GM12878 (cell line): ENCODE data around the gene STX4. TPM values are rescaled to one million over a fixed set of nuclear protein-coding genes. Genes with fewer than 3 reads are reported as not detected.

Source experiments
- ATAC-seq: fragments of 200-7000 bp; cut with Tn5 transposase; 3 replicates; pipeline ENCODE4 v1.9.1; 2020; ENCODE audit warnings: mild to moderate bottlenecking, moderate library complexity
- BruUV-seq: library from RNA; stranded (reverse); fragments of 400-500 nt; replicated peaks from 2 replicates; lab custom pipeline; 2021; lab: Mats Ljungman, UMichigan
- CTCF ChIA-PET: fragments of 300-600 bp; sonication (Branson Sonifier 250); formaldehyde crosslinking; extraction: SDS; loops from one replicate; lab custom pipeline; 2021; ENCODE audit warnings: inconsistent platforms; lab: Yijun Ruan, JAX
- POLR2A ChIA-PET: fragments of 350-600 bp; formaldehyde crosslinking; extraction: SDS; loops from one replicate; lab custom pipeline; 2021; ENCODE audit warnings: inconsistent platforms; lab: Charles Lee
- RAD21 ChIA-PET: fragments of 300-600 bp; sonication (Branson Sonifier 250); formaldehyde crosslinking; loops from one replicate; lab custom pipeline; 2023; ENCODE audit warnings: antibody characterized with exemption; ENCODE audit not compliant: unreplicated experiment; lab: Charles Lee
- SMC1A ChIA-PET: fragments of 300-600 bp; sonication (Branson Sonifier 250); formaldehyde crosslinking; loops from one replicate; lab custom pipeline; 2023; ENCODE audit not compliant: unreplicated experiment, uncharacterized antibody; lab: Charles Lee
- DNase-seq: peaks from one replicate; pipeline ENCODE4 v3.0.0-alpha.2; 2011; ENCODE audit warnings: low read depth, low spot score
- FAIRE-seq: peaks from 3 replicates; lab custom pipeline; 2011; peaks lifted over from hg19 to GRCh38; lab: Jason Lieb, UNC
- H2AFZ ChIP-seq: 2 replicates; pipeline ENCODE4 v1.6.0; 2011; ENCODE audit warnings: low read depth, low read length, control low read depth; ENCODE audit not compliant: control insufficient read depth
- H3K27ac ChIP-seq: 2 replicates; pipeline ENCODE4 v1.5.1; 2011; ENCODE audit warnings: control low read depth; ENCODE audit not compliant: control insufficient read depth, insufficient read depth
- H3K27me3 ChIP-seq, 2 experiments: replicated peaks in 1 of 2; 2 replicates each; pipeline versions ENCODE4 v1.6.0 to v1.6.1; 2011; ENCODE audit warnings: low read length in 1 of 2; ENCODE audit not compliant: control insufficient read depth in 2 of 2, insufficient read depth in 2 of 2
- H3K36me3 ChIP-seq, 2 experiments: 2 replicates each; pipeline ENCODE4 v1.5.1; 2011; ENCODE audit warnings: low read length in 1 of 2; ENCODE audit not compliant: control insufficient read depth in 2 of 2, insufficient read depth in 2 of 2
- H3K4me1 ChIP-seq: 2 replicates; pipeline ENCODE4 v1.6.1; 2011; ENCODE audit warnings: mild to moderate bottlenecking, low read length, moderate library complexity, mixed read lengths; ENCODE audit not compliant: control insufficient read depth, insufficient read depth
- H3K4me2 ChIP-seq: 2 replicates; pipeline ENCODE4 v1.6.0; 2011; ENCODE audit warnings: control low read depth; ENCODE audit not compliant: control insufficient read depth, insufficient read depth
- H3K4me3 ChIP-seq: fragments of 200-600 bp; sonication (generic); 2 replicates; pipeline ENCODE4 v1.5.1; 2016
- H3K79me2 ChIP-seq: 2 replicates; pipeline ENCODE4 v1.6.0; 2011; ENCODE audit warnings: low read length; ENCODE audit not compliant: control insufficient read depth, insufficient read depth
- H3K9ac ChIP-seq: 2 replicates; pipeline ENCODE4 v1.8.0; 2011; ENCODE audit warnings: low read length, control low read depth, mixed read lengths; ENCODE audit not compliant: control insufficient read depth, insufficient read depth
- H3K9me3 ChIP-seq: replicated peaks from 3 replicates; pipeline ENCODE4 v1.5.1; 2011; ENCODE audit warnings: mild to moderate bottlenecking, low read length; ENCODE audit not compliant: control insufficient read depth, insufficient read depth
- H4K20me1 ChIP-seq: 2 replicates; pipeline ENCODE4 v1.6.0; 2011; ENCODE audit not compliant: control insufficient read depth, insufficient read depth
- ASH2L ChIP-seq: fragments of 300-600, 200-600 bp; sonication (generic); IDR thresholded peaks from 2 replicates; pipeline ENCODE4 v1.6.1; 2017; ENCODE audit warnings: low read depth, mild to moderate bottlenecking, borderline replicate concordance
- CBX5 ChIP-seq: sonication (generic); IDR thresholded peaks from 2 replicates; pipeline ENCODE4 v1.6.1; 2016; ENCODE audit warnings: low read depth, moderate library complexity, mild to moderate bottlenecking, inconsistent platforms
- EZH2 ChIP-seq: IDR thresholded peaks from 2 replicates; pipeline ENCODE4 v1.6.1; 2012; ENCODE audit warnings: low read depth, mild to moderate bottlenecking, control low read depth, inconsistent platforms, low read length, borderline replicate concordance; ENCODE audit not compliant: control insufficient read depth
- NR2C2 ChIP-seq: IDR thresholded peaks from 2 replicates; pipeline ENCODE4 v1.6.1; 2011; ENCODE audit warnings: borderline replicate concordance, low read depth; ENCODE audit not compliant: control insufficient read depth, insufficient read length
- POLR2A ChIP-seq: IDR thresholded peaks from 2 replicates; pipeline ENCODE4 v1.6.1; 2011; ENCODE audit warnings: low read depth, mild to moderate bottlenecking, low read length
- POLR2AphosphoS2 ChIP-seq: IDR thresholded peaks from 2 replicates; pipeline ENCODE4 v1.6.1; 2011; ENCODE audit warnings: low read depth, mild to moderate bottlenecking, low read length, improper control_type of control experiment, moderate library complexity
- SMARCA5 ChIP-seq: fragments of 450-650 bp; IDR thresholded peaks from 2 replicates; pipeline ENCODE4 v1.6.1; 2017; ENCODE audit warnings: mild to moderate bottlenecking
- SP1 ChIP-seq: IDR thresholded peaks from one replicate; pipeline ENCODE4 v1.6.1; 2011; ENCODE audit warnings: low read depth, low read length
- USF2 ChIP-seq: IDR thresholded peaks from 2 replicates; pipeline ENCODE4 v1.6.1; 2011; ENCODE audit warnings: low read depth, low read length, improper control_type of control experiment, borderline replicate concordance
- ZNF384 ChIP-seq: IDR thresholded peaks from 2 replicates; pipeline ENCODE4 v1.6.1; 2012; ENCODE audit warnings: low read depth, mild to moderate bottlenecking, low read length, improper control_type of control experiment, borderline replicate concordance
- WGBS: methylation state at CpG from one replicate; pipeline ENCODE4 v1.1.6; 2016; ENCODE audit warnings: low lambda C conversion rate; ENCODE audit not compliant: insufficient replicate concordance, insufficient coverage; ENCODE audit errors: missing lambda C conversion rate; 5-methylcytosine and 5-hydroxymethylcytosine counted together
- in situ Hi-C: fragments of 300-500 bp; cut with MboI; formaldehyde crosslinking; loops from 9 replicates; pipeline ENCODE4 v1.14.3; 2018; ENCODE audit warnings: mixed read lengths
- intact Hi-C: fragments of 100-400 bp; cut with micrococcal nuclease; formaldehyde crosslinking; loops from one replicate; pipeline ENCODE4 v1.14.2; 2022; ENCODE audit not compliant: unreplicated experiment
- polyA plus RNA-seq, 11 experiments: library from polyadenylated mRNA; depleted of rRNA in 4 of 11; unstranded in 6 of 11; stranded (reverse) in 5 of 11; fragments of >200 nt; fragmentation: Nextera tagmentation in 4 of 11; fragmentation: Illumina TruSeq in 1 of 11; extraction: Ambion mirVana in 4 of 11; extraction: Trizol in 1 of 11; gene quantifications; 1 replicate in 1 of 11; 2 replicates in 10 of 11; pipeline versions ENCODE4 v1.2.1 to v1.2.3, GENCODE V29; 2011 to 2016; ENCODE audit warnings: inconsistent platforms in 2 of 11, missing spikeins in 2 of 11, low read depth in 1 of 11
- total RNA-seq, 4 experiments: library from RNA; depleted of rRNA in 3 of 4; stranded (reverse); fragments of >200 nt in 3 of 4; fragmentation: Illumina TruSeq in 1 of 4; extraction: Trizol in 1 of 4; gene quantifications; 2 replicates each; pipeline versions ENCODE4 v1.2.1 to v1.2.3, GENCODE V29; 2013 to 2021
- TF ChIP-seq, protein P1 (sequence below): fragments of 450-650 bp; IDR thresholded peaks from 2 replicates; pipeline ENCODE4 v1.6.1; 2017; ENCODE audit warnings: mild to moderate bottlenecking, low read depth, inconsistent platforms; ENCODE audit not compliant: poor library complexity, severe bottlenecking

STX4 gene
- total and polyA plus RNA-seq, 10 of the 15 experiments (the other 5 are each of a cell fraction or from before 2014, with no cell fraction given): 3.3 to 37.6 (median 22.6) TPM

DNA sequence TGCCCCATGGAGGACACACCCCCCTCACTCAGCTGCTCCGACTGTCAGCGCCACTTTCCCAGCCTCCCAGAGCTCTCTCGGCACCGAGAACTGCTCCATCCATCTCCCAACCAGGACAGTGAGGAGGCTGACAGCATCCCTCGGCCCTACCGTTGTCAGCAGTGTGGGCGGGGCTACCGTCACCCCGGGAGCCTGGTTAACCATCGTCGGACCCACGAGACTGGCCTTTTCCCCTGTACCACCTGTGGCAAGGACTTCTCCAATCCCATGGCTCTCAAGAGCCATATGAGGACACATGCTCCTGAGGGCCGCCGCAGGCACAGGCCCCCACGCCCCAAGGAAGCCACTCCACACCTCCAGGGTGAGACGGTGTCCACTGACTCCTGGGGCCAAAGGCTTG lies 43.0 kb downstream of the STX4 start:
- ChIA-PET POLR2A (interaction anchor here (0.6 kb wide), 1 partner anchor 19 kb away, joined by 3 read pairs; no protein-coding TSS in a partner anchor), RAD21 (no interaction called here)
- no peak for DNase-seq
- no peaks in the 10 kb centered on the region for H3K27me3 ChIP-seq
- H3K27ac ChIP-seq: no peak overlapping the region
- 0 out of 2 replicates have a peak, but pooled peaks have one; percentile 44 for TF ChIP-seq POLR2A
- no peak for TF ChIP-seq ZNF384
- TF ChIP-seq, all 136 proteins: peak for 1
- ChIA-PET SMC1A (no interaction called here), CTCF (interaction anchor here (1.2 to 2.2 kb wide), 2 partner anchors 16 to 122 kb away, joined by 4 to 5 read pairs; no protein-coding TSS in a partner anchor)
- WGBS: 94% methylated on average over 16 of the region's 16 CpGs
- intact Hi-C loops (loop anchor here (10.0 kb wide), 1 partner anchor 82 kb away; no protein-coding TSS in a partner anchor), in situ Hi-C loops (no loop called here)
- H3K4me2 ChIP-seq: no peak overlapping the region
- no TSS peak for BruUV-seq
- H3K9ac ChIP-seq: no peak overlapping the region
- H3K4me3 ChIP-seq: no peak overlapping the region
- peaks cover 3% of the 10 kb centered on the region; the same call in 1 of the 2 replicates for H3K4me1 ChIP-seq
- H2AFZ ChIP-seq: no peak overlapping the region
- H3K9me3 ChIP-seq: no peaks in the 10 kb centered on the region
- ATAC-seq: no peak
- peaks cover 8 to 14% of the 10 kb centered on the region in 2 experiments; a peak in 3 of 4 replicates for H3K36me3 ChIP-seq
- H4K20me1 ChIP-seq: no peaks in the 10 kb centered on the region
- FAIRE-seq: no peak
- H3K79me2 ChIP-seq: peaks cover 40% of the 10 kb centered on the region

DNA sequence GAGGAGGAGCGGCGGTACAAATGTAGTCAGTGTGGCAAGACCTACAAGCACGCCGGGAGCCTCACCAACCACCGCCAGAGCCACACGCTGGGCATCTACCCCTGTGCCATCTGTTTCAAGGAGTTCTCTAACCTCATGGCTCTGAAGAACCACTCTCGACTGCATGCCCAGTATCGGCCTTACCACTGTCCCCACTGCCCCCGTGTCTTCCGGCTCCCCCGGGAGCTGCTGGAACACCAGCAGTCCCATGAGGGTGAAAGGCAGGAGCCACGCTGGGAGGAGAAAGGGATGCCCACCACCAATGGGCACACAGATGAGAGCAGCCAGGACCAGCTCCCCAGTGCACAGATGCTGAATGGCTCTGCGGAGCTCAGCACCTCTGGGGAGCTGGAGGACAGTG lies 43.7 kb downstream of the STX4 start:
- FAIRE-seq: no peak
- no peak overlapping the region for H2AFZ ChIP-seq
- no peak overlapping the region for H3K4me2 ChIP-seq
- no peaks in the 10 kb centered on the region; the same call in 1 of the 2 replicates for H3K4me1 ChIP-seq
- in situ Hi-C loops: no loop called here
- no peaks in the 10 kb centered on the region for H3K27me3 ChIP-seq
- no TSS peak for BruUV-seq
- RAD21 ChIA-PET: no interaction called here
- H4K20me1 ChIP-seq: no peaks in the 10 kb centered on the region
- intact Hi-C loops: loop anchor here (10.0 kb wide), 1 partner anchor 82 kb away; no protein-coding TSS in a partner anchor
- H3K9me3 ChIP-seq: no peaks in the 10 kb centered on the region
- no peak for ATAC-seq
- 97% methylated on average over 13 of the region's 13 CpGs for WGBS
- H3K27ac ChIP-seq: no peak overlapping the region
- H3K9ac ChIP-seq: no peak overlapping the region
- POLR2A ChIA-PET: no interaction called here
- CTCF ChIA-PET: interaction anchor here (0.6 kb wide), 2 partner anchors 92 to 104 kb away, joined by 3 to 5 read pairs; no protein-coding TSS in a partner anchor
- peaks cover 33% of the 10 kb centered on the region for H3K79me2 ChIP-seq
- DNase-seq: no peak
- peaks cover 8 to 14% of the 10 kb centered on the region in 2 experiments; a peak in 3 of 4 replicates for H3K36me3 ChIP-seq
- H3K4me3 ChIP-seq: no peak overlapping the region
- TF ChIP-seq NR2C2 (no peak), SP1 (no peak), EZH2 (no peak), ASH2L (no peak), CBX5 (no peak), POLR2AphosphoS2 (no peak), SMARCA5 (no peak), ZNF384 (no peak), USF2 (no peak)
- TF ChIP-seq, protein P1, sequence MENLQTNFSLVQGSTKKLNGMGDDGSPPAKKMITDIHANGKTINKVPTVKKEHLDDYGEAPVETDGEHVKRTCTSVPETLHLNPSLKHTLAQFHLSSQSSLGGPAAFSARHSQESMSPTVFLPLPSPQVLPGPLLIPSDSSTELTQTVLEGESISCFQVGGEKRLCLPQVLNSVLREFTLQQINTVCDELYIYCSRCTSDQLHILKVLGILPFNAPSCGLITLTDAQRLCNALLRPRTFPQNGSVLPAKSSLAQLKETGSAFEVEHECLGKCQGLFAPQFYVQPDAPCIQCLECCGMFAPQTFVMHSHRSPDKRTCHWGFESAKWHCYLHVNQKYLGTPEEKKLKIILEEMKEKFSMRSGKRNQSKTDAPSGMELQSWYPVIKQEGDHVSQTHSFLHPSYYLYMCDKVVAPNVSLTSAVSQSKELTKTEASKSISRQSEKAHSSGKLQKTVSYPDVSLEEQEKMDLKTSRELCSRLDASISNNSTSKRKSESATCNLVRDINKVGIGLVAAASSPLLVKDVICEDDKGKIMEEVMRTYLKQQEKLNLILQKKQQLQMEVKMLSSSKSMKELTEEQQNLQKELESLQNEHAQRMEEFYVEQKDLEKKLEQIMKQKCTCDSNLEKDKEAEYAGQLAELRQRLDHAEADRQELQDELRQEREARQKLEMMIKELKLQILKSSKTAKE: no peak
- TF ChIP-seq, all 136 proteins: peak for 0
- SMC1A ChIA-PET: no interaction called here
